Epithelial cell of esophagus (primary cell): ENCODE results near the gene LY6G6C.

Source experiments
- DNase-seq: peaks from one replicate; pipeline ENCODE4 v3.0.0; 2010; ENCODE audit warnings: low read depth
- H3K4me3 ChIP-seq: 2 replicates; pipeline ENCODE4 v1.5.1; 2011; ENCODE audit warnings: mild to moderate bottlenecking, low read length, control low read depth
- TF ChIP-seq, protein P1 (sequence below): IDR thresholded peaks from 2 replicates; pipeline ENCODE4 v1.5.1; 2011; ENCODE audit warnings: low read depth, mild to moderate bottlenecking, low read length, control low read depth, inconsistent platforms; ENCODE audit not compliant: insufficient read depth; ENCODE audit errors: missing control alignments

LY6G6C gene

DNA sequence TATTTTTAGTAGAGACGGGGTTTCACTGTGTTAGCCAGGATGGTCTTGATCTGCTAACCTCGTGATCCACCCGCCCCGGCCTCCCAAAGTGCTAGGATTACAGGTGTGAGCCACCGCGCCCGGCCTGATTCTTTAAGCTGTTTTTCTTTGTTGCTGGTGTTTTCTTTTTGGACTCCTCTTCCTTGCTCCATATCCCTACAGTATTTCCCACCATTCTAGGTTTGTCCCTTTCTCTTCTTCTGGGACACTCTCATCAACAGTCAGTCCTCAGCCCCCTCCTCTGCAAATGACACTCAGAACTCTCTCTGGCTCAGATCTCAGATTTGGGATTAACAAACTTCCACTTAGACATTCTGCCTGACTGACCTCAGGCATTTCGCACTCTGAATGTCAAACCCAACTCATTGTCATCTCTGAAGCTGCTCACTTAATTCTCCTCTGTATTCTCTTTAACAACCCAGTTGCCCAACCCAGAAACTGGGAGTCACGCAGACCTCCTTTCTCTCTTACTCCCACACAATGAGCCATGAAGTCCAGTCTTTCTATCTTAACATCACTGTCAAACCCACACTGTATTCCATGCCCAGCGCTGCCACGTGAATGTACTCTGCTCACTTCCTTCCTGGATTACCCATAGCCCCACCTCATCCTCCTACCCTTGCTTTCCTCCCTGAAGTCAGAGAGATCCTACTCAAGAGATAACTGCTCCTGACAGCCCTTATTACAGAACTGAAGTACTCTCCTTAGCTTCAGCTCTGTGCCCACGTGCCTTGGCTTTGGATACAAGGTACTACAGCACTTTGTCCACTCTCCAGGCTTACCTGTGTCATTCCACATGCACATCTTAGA is 4.2 kb upstream of the LY6G6C start:
- TF ChIP-seq, protein P1, sequence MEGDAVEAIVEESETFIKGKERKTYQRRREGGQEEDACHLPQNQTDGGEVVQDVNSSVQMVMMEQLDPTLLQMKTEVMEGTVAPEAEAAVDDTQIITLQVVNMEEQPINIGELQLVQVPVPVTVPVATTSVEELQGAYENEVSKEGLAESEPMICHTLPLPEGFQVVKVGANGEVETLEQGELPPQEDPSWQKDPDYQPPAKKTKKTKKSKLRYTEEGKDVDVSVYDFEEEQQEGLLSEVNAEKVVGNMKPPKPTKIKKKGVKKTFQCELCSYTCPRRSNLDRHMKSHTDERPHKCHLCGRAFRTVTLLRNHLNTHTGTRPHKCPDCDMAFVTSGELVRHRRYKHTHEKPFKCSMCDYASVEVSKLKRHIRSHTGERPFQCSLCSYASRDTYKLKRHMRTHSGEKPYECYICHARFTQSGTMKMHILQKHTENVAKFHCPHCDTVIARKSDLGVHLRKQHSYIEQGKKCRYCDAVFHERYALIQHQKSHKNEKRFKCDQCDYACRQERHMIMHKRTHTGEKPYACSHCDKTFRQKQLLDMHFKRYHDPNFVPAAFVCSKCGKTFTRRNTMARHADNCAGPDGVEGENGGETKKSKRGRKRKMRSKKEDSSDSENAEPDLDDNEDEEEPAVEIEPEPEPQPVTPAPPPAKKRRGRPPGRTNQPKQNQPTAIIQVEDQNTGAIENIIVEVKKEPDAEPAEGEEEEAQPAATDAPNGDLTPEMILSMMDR: no peak
- DNase-seq: peak; percentile 16
- no peak overlapping the region for H3K4me3 ChIP-seq

DNA sequence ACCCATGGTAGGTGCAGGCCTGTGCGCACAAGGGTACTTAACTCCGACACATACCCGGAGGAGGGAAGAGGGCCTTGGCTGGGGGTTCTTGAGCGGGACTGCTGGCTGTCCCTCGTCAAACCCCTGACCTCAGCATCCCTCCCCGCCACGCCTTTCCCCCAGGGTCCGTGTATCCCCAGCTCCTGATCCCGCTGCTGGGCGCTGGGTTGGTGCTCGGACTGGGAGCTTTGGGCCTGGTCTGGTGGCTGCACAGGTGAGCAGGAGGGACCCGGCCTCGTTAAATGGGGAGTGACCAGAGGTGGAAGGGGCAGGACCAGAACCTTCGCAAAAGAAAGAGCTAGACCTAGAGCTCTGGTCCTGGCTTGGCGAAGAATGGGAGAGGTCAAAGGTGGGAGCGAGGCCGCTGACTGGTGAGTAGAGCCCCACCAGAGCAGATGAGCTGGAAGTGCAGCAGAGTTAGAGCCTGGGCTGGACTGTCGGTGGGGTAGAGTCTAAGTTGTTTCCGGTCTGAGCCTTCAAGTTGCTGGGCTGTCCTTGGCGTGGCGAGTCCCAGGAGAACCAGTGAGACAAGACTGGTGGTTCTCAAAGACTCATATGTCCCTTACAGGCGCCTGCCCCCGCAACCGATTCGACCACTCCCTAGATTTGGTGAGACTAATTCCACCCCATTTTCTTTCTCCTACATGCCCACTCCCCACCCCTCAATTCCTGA is 2.6 kb upstream of the LY6G6C start:
- TF ChIP-seq, protein P1: no peak
- no peak for DNase-seq
- H3K4me3 ChIP-seq: no peak overlapping the region

DNA sequence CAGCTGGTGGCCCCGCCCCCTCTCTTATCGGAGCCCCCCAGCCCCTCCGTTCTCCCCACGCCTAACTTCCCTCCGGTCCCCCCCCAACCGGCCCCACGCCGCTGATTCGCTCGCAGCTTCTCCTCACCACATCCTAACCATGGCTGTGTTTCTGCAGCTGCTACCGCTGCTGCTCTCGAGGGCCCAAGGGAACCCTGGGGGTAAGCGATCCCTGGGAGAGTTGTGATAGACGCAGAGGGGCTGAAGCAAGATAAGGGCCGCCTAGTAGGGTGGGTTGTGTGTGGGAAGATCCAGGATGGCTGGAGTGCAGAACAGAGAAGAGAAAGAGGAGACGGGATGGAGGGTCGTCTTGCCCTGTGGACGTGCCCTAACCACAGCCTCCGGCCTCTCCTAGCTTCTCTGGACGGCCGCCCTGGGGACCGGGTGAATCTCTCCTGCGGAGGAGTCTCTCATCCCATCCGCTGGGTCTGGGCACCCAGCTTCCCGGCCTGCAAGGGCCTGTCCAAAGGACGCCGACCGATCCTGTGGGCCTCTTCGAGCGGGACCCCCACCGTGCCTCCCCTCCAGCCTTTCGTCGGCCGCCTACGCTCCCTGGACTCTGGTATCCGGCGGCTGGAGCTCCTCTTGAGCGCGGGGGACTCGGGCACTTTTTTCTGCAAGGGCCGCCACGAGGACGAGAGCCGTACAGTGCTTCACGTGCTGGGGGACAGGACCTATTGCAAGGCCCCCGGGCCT is 1.9 kb upstream of the LY6G6C start, which contains the start of gene MPIG6B:
TSS of gene MPIG6B (plus strand) at position 129 of the 735 bp plus-strand sequence. CDS start at position 140, 11 bp downstream.
- no peak for DNase-seq
- TF ChIP-seq, protein P1: no peak
- no peak within 1 kb of the TSS for H3K4me3 ChIP-seq

DNA sequence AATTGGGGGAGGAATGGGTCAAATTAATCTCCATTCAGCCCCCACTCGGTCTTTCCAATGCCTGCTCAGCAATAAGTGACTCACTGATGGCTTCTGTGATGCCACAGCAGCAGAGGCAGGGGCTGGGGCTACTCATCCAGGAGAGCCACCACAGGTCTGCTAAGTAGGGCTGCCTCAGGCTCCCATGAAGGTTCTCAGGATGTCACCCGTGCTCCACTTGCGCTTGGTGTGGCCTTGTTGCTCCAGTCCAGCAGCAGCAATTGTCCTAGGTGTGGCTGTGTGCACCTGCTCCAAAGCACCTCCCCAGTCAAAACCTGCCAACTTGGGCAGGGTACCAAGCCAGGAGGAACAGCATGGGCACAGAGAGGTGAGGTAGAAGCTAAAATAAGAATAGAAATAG is 627 bp upstream of the LY6G6C start:
- TF ChIP-seq, protein P1: no peak
- no peak for DNase-seq
- H3K4me3 ChIP-seq: no peak overlapping the region

DNA sequence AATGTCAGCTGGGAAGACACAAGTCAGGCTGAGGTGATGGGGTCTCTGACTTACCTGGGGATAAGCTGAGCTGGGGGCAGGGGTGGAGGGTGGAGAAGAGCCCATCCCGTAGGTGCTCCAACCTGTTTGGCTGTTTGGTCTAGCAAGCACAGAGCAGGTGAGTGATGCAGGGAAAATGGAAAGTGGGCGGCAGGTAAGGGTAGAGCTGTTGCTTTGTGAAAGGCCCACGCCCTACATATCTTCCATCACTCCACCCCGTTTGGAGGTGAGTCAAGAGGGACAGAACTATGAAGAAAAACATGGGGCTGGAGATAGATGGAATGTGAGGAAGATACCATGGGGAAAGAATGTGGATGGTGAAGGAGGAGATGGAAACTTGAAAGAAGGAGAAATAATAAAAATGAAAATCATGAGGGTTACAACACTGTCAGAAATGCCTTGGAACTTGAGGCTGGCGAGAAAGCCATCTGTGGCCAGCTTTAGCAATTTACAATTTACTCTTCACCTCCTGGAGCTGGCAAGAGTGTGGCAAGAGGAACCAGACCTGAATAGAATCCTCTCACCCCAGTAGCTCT is 1.3 kb downstream of the LY6G6C start:
- peak; percentile 91 for DNase-seq
- TF ChIP-seq, protein P1: no peak
- H3K4me3 ChIP-seq: peak overlapping the region; percentile 41

DNA sequence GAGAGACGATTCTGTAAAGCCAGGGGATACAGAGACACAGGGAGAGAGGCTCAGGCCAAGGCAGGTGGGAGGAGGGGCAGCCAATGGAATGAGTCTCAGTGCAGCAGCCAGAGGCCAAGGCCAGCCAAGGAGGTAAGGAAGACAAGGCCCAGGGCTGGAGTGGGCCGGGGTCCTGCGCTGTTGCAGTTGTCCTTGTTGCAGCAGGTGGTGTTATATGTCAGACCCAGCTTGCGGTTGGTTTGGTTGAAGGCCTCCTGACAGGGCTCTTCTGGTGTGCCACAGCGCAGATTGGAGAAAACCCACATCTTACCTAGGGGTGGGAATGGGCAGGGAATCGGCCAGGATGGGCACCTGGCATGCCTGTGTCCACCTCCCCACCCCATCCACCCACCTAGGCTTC is 2.5 kb downstream of the LY6G6C start:
- DNase-seq: no peak
- no peak overlapping the region for H3K4me3 ChIP-seq
- TF ChIP-seq, protein P1: no peak
